ENCODE results near the gene ADCY6.

Gene ADCY6

DNA sequence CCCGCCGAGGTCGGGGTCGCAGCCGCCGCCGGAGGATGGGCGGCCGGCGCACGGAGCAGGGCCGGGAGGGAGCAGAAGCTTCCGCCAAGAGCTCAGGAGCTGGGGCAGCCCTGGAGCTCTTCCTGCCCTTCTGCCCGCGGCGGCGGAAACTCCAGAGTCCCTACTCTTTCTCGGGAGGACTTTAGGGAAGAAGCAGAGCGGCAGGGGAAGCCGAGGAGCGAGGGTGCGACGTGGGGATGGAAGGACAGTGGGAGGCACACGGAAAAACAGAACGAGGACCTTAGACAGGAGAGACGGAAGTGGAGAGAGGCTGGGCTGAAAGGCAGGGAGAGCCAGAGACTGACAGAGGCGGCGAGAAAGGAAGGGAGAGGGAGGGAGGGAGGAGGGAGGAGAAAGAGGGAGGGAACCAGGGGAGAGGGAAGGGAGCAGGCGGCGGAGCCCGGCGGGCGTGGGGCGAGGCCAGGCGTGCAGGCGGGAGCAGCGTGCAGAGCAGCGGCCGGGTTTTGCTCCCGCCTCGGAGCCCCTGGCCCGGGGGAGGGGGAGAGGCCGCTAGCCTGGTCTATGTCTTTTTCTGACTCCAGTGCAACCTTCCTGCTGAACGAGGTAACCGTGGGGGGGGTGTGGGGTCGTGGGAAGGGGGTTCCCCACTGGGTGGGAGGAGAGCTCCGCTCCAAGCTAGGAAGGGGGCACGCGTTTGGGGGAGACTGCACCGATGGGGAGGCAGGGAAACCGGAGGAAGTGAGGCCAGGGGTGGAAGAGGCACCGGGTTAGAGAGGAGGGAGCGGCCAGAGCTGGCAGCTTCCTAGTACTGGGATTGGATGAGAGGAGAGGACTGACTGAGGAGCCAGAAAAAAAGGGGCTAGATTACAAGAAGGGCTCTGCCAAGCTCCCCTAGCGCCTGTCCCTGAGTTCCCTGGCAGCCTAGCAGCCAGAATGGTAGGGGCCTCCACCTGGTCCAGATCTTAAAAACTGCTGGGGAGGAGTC is 26.5 kb upstream of the ADCY6 start:
- peak; percentile 73 for DNase-seq

DNA sequence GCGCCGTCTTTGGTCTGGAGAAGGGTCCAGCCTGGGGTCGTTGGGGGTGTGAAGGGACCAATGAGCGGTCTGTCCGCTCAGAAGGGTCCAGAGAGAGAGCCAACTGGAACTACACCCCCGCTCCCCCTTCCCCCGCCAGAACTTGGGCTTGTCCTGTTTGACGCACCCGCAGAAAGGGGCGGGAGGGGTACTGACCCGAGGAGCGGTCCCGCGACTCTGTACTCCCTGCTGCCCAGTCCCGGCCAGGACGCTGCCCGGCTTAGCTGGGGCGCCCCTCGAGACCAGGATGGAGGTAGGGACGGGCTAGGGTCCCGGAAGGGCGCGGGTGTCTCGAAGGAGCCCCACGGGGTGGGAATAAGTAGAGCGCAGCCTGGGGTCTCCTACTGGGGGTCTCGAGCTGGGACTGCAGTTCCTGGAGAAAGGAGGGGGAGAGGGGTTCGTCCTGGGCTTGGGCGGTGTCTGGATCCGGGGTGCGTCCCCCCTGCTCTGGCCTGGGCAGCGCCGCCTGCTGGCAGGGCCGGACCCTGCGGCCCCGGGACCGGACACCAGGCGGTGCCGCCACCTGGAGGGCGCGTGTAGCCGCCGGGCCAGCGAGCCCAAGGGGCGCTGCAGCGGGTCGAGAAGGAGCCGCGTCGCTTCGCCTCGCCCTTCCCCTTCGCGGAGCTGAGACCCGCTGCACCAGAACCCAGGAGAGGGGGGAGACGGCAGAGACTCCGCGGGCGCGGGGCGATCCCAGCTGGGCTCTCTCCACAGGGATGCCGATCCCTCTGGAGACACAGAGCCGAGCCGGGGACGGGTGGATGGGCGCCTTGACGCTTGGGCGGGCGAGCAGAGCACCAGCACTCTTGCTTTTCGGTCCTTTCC is 25.6 kb upstream of the ADCY6 start:
- peak; percentile 10 for DNase-seq

DNA sequence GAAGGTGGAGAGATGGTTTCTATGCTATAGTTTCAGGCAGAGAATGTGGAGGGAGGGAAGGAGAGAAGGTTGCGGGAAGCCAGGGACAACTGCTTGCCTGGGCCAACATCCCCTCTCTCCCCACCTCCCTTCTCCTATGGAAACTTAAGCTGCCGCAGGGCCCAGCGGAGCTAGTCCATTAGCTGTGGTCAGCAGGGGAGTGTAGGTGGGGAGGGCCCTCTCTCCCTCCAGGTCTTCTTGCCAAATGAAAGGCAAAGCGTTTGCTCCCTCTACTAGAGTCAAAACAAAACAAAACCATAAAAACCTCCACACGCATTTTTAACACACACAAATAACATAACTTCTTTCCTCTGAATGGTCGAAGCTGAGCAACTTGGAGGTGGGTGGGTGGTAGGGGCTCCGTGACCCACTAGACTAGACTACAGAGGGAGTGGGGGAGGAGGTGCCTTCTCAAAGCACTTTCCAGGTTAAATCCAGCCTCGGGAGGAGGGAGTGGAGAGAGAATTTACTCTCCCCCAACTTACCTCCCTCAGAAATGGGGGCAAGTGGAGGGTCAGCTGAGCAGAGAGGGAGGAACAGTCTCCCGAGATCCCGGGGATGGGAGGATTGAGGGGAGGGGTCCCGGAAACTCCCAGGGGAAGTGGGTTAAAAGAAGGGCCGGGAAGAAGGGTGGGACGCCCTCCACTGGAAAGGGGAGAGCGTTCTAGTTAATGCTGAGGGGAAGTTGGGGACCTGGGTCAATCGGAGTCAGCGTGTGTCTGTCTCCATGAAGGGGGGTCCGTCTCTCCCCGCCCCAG is 24.8 kb upstream of the ADCY6 start:
- DNase-seq: no peak

DNA sequence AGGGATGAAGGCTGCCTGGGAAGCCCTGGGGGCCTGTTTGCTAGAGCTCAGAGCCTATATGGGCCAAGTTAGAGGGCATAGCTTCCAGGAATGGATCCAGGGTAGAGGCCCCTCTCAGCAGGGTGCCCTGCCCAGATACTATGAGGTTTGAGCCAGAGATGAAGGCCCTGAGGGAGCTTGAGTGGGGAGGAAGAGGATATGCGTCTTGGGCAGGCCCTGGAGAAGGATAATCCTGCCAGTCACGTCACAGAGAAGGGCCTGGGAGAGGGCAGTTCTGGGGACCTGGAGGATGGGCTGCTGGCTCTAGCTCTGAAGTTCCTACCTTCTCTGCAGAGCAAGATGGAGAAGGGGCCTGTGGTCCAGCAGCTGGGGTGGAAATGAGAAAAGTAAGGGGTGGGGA is 23.5 kb upstream of the ADCY6 start:
- DNase-seq: no peak

DNA sequence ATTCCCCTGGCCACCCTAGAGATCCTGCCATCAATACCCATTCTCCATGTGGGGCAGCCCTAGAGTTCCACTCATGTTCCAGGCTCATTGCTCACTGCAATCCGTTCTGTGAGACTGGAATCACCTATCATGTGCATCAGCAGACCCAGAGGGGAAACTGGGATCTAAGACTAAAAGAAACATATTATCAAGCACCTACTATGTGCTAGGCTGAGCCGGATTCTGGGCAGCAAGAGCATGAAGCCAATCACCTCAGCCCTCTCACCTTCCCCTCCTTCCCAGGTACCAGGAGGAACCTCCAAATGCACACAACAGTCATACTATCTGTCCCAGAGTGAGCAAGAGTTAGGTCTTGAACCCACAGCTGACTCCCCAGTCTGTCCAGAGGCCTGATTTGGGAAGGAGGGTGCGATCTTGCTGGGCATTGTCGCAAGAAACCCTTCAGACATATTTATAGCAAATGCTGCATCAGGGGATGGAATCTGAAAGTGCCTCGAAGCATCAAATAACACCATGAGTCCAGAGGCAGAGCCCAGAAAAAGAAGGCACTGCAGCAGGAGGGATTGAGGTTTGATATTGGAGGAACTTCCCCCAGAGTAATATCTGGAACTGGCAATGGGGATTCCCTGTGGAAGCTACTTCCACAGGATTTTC is 22.7 kb upstream of the ADCY6 start:
- DNase-seq: no peak

DNA sequence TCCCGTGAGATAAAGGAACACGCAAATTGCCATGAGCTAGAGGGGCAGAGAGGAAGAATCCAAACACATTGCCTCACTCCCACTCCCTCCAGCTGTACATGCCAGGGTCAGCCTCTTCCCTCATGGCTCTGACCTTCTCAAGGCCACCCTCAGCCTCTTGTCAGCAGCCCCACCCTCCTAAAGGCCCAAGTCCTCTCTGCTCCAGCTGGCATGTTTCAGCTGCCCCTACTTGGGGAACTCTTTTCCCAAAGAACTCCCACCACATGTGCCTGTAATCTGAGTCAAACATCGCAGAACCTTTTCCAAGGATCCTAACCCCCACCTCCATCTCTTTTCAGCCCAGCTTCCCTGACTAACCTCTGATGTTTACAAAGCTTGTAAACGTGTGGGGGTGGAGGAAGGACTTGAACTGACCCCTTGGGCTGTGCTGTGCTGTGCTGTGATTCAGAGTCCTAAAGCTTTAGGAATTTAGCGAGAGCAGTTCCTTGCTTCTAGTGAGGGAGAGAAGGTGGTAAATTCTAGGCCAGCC is 22.1 kb upstream of the ADCY6 start:
- DNase-seq: no peak

DNA sequence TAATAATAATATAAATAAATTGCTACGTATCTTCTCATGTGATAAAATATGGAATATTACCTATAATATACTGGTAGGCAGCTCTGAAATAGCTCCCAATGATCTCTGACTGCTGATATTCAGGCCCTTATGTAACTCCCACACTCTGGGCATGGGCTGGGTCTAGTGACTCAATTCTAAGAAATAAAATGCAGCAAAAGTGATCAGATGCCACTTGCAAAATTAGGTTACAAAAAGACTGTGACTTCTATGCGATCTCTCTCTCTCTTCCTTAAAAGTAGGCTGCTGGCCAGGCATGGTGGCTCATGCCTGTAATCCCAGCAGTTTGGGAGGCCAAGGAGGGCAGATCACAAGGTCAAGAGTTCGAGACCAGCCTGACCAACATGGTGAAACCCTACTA is 19.1 kb upstream of the ADCY6 start:
- no peak for DNase-seq

DNA sequence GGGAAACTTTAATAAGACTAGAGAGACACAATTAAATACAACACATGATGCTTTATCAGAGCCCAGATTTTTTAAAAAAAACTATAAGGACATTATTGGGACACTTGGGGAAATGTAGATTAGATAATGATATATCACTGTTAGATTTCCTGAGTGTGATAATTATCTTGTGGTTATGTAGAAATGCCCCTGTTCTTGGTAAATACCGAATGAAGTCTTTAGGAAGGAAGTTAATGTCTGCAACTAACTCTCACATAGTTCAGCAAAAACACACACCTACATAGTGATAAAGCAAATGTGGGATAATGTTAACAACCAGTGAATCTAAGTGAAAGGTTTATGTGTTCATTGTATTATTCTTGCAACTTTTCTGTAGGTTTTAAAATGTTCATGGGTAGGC is 14.8 kb upstream of the ADCY6 start:
- DNase-seq: no peak

DNA sequence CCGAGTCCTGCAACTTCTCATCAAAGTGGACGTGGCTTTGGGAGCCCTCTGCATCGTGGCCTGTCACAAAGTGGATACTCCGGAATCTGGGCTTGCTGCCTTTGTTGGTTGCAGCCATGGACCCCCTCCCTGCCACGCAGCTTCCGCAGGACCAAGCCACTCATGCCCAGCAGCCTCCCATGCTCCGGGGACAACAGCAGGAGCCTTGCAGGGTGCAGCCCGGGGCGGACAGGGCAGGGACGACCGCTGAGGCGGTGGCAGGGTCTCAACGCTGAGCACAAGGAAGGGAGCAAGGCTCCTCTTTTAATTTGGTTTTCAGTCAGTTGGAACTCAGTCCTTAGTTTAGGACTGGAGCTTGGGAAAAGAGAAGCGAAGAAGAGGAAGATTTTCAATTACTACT is 12.1 kb upstream of the ADCY6 start:
- DNase-seq: no peak

DNA sequence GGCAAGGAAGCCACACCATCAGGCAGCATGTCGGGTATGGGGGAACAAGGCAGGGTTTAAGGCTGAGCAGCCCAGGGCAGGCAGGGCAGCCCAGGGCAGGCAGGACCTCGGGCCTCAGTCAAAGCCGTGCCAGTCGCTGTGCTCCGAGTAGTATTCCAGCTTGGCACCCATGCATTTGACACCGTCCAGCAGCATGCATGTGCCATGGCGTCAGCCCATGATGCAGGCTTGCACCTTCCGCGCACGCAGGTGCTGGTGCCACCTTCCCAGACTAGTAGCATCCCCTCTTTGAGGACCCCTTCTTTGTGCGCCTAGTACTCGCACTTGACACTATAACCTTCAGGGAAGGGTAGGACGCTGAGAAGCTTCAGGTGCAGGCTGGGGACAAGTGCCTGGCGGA is 11.6 kb upstream of the ADCY6 start:
- DNase-seq: no peak

DNA sequence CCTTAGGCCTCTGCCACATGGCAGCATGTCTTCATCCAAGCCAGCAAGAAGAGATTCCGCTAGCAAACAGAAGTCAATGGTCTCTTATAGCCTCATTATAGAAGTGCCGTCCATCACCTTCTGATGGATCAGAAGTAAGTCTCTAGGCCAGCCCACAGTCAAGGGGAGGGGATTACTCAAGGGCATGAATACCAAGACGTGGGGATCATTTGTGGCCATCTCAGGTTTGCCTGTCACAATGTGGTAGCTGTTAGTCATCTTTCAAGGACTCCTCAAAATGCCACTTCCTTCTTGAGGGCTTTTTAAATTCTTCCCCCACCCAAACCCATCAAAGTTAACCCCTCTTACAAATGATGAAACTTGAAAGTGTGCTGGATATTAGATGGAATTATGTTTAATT is 8.1 kb upstream of the ADCY6 start:
- no peak for DNase-seq

DNA sequence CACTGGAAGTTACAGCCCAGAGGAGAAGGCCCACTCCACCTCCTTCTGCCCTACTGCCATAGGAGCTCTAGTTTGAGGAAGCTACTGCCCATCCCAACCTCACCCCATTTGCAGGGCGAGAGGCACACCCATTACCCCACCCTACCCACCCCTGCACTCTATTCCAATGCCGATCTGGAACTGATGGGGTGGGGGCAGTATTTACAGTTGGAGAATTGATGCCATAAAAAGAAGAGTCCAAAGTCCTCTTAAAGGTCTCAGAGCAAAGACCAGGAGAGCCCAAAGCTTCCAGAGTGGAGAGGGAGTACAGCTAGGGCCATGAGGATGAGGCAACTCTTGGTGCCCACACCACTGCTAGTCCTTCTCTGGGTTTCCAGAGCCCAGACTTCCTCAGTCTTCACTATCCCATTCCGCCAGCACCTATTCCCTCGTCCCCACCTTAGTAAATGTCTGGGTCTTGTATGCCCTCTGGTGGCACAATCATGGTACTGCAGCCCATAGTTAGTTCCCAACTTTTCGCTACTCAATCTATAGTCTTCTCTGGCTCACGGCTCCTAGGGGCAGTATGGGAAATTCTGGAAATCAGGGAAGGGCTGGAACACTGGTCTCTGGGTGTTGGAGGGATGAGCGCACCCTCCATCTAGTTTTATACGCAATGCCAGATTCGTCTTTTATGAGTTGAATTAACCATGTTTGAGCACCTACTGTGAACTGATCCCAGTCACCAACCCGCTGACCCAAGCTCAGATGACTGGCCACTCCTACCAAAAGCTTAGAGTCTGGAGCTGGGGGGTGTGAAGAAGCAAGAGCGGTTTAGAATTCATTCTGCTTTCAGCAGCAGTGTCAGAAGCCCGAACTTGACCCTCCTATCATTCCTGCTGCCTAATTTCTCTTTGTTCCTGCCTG is 6.9 kb upstream of the ADCY6 start:
- peak; percentile 70 for DNase-seq

DNA sequence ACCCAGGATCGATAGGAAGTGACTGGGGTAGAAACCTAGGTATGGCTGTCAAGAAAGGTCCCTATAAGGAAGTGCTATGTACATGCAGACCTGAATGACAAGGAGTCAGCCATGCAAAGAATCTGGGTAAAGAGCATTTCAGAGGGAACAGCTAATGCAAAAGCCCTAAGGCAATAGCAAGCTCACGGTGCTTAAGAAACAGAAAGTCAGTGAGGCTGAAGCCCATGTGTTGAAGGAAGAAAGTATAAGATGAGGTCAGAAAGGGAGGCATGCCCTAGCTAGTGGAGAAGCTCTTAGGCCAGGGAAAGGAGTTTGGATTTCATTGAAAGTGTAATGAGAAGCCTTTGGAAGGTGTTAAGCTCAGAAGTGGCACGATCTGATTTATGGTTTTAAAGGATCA is 6.0 kb upstream of the ADCY6 start:
- no peak for DNase-seq

DNA sequence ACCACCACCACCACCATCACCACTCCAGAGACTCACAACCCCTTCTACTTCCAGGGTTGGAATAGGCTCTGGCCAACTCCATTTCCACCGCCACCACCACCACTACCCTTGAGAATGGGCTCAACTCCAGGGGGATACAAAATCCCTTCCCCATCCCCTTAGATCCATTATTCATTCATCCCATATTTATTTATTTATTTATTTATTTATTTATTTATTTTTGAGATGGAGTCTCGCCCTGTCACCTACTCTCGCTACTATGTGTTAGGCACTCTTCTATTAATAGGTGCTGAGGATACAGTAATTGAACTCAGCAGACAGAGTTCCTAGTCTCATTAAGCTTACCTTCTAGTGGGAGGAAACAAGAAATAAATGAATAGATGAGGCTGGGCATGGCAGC is 4.8 kb upstream of the ADCY6 start:
- no peak for DNase-seq

DNA sequence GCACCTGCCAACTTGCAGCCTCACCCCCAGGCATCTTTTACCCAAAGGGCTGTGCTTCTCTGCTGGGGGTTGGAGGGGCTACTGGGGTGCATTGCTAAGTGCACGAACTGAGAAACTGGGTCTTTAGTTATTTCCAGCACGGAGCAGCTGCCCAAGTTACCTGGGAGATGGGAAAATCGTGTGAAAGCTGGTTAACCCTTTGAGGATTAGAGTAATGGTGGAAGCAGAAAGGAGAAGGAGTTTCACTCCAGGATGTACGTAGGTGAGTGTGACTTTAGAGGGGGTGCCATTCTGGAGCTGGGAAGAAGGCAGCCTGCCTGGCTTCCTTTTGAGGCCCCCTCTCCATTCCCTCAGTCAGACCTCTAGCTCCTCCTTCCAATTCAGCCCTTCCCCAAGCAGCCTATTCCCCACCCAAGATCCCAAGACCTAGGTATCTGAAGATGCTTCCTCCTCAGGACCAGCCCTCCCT is 1.0 kb upstream of the ADCY6 start:
- no peak for DNase-seq

DNA sequence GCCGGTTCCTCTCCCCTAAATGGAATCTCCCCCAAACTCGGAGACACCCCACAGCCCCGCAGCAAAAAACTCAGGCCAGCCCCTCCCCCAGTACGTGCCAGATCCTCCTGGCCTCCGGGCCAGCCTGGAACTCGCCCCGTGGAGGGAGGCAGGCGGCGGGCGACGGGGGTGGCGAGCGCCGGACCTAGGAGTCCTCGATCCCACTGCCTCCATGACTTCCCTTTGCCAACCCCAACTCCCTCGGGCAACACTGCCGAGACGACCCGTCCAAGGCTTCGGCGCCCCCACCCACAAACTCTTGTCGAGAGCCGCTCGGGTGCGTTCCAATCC is 400 bp downstream of the ADCY6 start:
- DNase-seq: no peak

DNA sequence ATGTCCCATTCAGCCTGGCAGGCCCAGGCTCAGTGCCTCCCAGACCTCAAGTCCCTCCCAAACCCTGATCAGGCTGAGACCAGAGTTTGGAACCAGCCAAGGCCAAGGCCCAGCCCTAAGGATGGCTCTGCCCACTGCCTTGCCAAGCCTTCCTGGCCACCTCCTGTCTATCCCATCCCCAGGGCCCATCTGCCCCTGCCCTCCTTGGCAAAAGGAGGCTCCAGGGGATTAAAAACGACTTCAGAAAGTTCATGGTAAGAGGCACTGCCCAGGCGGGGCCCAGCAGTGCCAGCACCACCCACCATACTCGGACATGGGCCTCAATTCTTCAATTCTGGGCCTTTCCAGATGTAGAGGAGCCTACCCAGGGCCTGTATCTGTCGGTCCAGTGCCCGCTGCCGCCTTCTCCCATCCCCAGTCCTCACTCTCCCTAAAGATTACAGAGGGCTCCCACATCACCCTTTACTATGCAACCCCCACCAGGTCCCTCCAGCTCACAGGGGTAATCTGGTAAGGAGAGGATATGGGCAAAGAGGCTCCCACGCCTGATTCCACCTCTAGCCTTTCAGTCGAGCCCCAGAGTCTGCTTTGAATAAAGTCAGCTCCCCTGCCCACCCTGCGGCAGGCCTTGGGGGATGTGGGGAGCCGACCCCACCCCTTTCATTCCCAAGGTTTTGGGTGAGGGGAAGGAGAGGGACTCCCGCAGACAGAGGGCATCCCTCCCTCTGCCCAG is 932 bp downstream of the ADCY6 start:
- no peak for DNase-seq

DNA sequence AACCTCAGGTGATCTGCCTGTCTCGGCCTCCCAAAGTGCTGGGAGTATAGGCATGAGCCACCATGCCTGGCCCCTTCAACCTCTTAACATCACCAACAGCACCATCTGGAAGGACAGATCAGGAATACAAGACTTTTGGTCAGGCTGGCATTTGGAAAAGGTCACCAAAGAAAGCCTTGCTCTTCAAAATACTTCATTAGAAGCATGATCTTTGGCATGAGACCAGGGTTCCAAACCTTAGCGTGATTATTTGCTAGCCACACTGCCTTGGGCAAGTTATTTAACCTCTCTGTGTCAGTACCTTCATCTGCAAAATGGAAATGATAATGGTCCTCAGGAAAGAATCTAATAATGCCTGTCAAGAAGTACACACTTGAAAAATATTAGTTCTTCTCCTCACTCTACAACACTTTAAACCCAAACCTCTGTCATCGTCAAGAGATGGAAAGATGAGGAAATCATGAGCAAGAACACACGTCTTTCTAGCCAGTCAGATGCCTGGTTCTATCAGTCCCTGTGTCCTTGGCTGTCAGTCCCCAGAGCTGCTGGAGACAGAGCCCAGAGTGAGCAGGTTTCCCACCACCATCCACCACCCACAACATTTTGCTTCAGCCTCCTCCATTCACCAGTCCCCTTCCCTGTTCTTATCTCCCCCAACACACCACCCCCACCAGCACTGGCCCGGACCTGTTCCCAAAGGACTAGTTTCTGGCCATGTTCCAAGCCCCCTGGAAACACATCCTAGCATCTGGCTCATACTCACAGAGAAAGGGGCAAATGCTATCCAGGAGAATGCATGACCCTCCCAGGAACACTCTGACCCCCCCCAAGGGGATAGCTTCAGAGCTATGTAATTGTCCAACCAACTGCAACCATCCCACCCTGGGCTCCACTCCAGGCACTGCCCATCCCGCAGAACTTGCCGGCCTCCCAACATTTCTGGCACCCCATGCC is 2.0 kb downstream of the ADCY6 start:
- no peak for DNase-seq

DNA sequence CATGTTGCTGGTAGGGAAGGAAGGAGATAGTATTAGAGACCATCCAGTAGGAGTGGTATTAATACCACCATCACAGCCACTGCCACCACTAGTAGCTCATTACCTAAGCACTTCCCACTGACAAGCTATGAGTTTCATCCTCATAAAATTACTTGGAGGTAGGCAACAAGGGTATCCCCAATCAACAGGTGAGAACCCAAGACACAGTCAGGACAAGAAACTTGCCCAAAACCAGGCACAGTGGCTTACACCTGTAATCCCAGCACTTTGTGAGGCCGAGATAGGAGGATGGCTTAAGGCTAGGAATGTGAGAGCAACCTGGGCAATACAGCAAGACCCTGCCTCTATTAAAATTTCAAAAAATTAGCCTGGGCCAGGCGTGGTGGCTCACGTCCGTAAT is 5.5 kb downstream of the ADCY6 start:
- DNase-seq: no peak
